Endothelial cell of umbilical vein (primary cell): ENCODE measurements around the gene DNAJC8.

Experiments used
- EZH2 ChIP-seq: IDR thresholded peaks from 2 replicates; pipeline ENCODE4 v1.6.1; 2012; ENCODE audit warnings: borderline replicate concordance, low read depth, mild to moderate bottlenecking, moderate library complexity, low read length, inconsistent platforms; ENCODE audit not compliant: severe bottlenecking
- FOS ChIP-seq: IDR thresholded peaks from 2 replicates; pipeline ENCODE4 v1.6.1; 2011; ENCODE audit warnings: mild to moderate bottlenecking, low read length, moderate library complexity, borderline replicate concordance; ENCODE audit not compliant: insufficient read depth
- GATA2 ChIP-seq: IDR thresholded peaks from 2 replicates; pipeline ENCODE4 v1.7.0; 2011; ENCODE audit warnings: low read depth, mild to moderate bottlenecking, moderate library complexity, mixed read lengths, low read length; ENCODE audit not compliant: insufficient read length, insufficient read depth
- JUN ChIP-seq: IDR thresholded peaks from 2 replicates; pipeline ENCODE4 v1.6.1; 2011; ENCODE audit warnings: borderline replicate concordance, low read depth; ENCODE audit not compliant: insufficient read length, insufficient read depth
- POLR2A ChIP-seq: IDR thresholded peaks from 2 replicates; pipeline ENCODE4 v1.6.1; 2012; ENCODE audit warnings: low read depth, mild to moderate bottlenecking, control low read depth, low read length
- POLR2AphosphoS5 ChIP-seq: IDR thresholded peaks from 2 replicates; pipeline ENCODE4 v1.6.1; 2012; ENCODE audit warnings: low read depth, mild to moderate bottlenecking, control low read depth, low read length, moderate library complexity; ENCODE audit not compliant: insufficient read depth
- TF ChIP-seq, protein P1 (sequence below), 2 donors: IDR thresholded peaks; 1 replicate in 1 of 2; 2 replicates in 1 of 2; pipeline ENCODE4 v1.5.1; 2011; ENCODE audit warnings: low read length in 2 of 2, mild to moderate bottlenecking in 2 of 2, moderate library complexity in 2 of 2, control low read depth in 1 of 2, inconsistent platforms in 1 of 2, low read depth in 1 of 2; ENCODE audit not compliant: insufficient read depth in 1 of 2; ENCODE audit errors: extremely low read depth in 1 of 2
- TF ChIP-seq, protein P2 (sequence below): IDR thresholded peaks from 2 replicates; pipeline ENCODE4 v1.6.1; 2011; ENCODE audit not compliant: insufficient read depth, insufficient read length

DNA sequence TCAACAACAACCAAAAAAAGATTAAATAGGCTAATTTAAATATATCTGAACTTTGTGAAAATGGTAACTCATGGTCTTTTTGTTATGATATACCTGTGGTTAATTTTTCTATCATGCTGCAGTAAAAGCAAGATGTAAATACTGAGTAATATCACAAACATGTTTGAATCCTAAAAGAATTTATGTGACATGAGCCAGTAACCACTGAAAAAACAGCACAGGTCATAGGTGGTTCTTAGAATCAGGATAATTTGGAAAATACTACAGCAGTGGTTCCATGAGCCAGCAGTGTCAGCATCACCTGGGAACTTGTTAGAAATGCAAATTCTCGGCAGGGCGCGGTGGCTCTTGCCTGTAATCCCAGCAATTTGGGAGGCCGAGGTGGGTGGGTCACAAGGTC, 7.2 kb upstream of the DNAJC8 start:
- TF ChIP-seq, protein P1, sequence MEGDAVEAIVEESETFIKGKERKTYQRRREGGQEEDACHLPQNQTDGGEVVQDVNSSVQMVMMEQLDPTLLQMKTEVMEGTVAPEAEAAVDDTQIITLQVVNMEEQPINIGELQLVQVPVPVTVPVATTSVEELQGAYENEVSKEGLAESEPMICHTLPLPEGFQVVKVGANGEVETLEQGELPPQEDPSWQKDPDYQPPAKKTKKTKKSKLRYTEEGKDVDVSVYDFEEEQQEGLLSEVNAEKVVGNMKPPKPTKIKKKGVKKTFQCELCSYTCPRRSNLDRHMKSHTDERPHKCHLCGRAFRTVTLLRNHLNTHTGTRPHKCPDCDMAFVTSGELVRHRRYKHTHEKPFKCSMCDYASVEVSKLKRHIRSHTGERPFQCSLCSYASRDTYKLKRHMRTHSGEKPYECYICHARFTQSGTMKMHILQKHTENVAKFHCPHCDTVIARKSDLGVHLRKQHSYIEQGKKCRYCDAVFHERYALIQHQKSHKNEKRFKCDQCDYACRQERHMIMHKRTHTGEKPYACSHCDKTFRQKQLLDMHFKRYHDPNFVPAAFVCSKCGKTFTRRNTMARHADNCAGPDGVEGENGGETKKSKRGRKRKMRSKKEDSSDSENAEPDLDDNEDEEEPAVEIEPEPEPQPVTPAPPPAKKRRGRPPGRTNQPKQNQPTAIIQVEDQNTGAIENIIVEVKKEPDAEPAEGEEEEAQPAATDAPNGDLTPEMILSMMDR (IDR thresholded peaks at IDR 0.05; ENCODE audit: extremely low read depth in 1 of 2, insufficient read depth in 1 of 2, low read depth in 1 of 2, low read length in 2 of 2), result no peak
- TF ChIP-seq, protein P2, sequence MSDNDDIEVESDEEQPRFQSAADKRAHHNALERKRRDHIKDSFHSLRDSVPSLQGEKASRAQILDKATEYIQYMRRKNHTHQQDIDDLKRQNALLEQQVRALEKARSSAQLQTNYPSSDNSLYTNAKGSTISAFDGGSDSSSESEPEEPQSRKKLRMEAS, result no peak
- no peak for TF ChIP-seq POLR2A
- TF ChIP-seq POLR2AphosphoS5, result no peak
- no peak for TF ChIP-seq EZH2
- TF ChIP-seq JUN, result no peak
- TF ChIP-seq FOS, result no peak
- TF ChIP-seq GATA2, result no peak
